GM23338 (cell line): ENCODE measurements around the gene SERINC5.
"Not testable (repeated sequence)": the region's sequence is repeated elsewhere in the genome, so short reads cannot be mapped to it uniquely, and the experiment has no call there.

Experiments used
- CREB1 ChIP-seq: fragments of 250-450 bp; sonication (Bioruptor Pico); IDR thresholded peaks from 2 replicates; pipeline ENCODE4 v1.5.0; 2020; ENCODE audit warnings: low read depth, mild to moderate bottlenecking, moderate library complexity
- CTCF ChIP-seq, 2 experiments: fragments of 200-600 bp in 1 of 2; sonication (generic) in 1 of 2; conservative IDR thresholded peaks; 2 replicates each; pipeline versions ENCODE4 v1.5.1 to v1.6.1; 2016 to 2017; ENCODE audit warnings: antibody characterized with exemption in 2 of 2, low read depth in 2 of 2, mild to moderate bottlenecking in 2 of 2, moderate library complexity in 1 of 2
- EZH2 ChIP-seq: fragments of 200-600 bp; sonication (generic); IDR thresholded peaks from one replicate; pipeline ENCODE4 v1.8.0; 2017; ENCODE audit warnings: antibody characterized with exemption, mild to moderate bottlenecking, low read depth; ENCODE audit not compliant: unreplicated experiment
- EZH2phosphoT487 ChIP-seq: fragments of 200-600 bp; sonication (generic); IDR thresholded peaks from one replicate; pipeline ENCODE4 v1.8.1; 2018; ENCODE audit warnings: antibody characterized with exemption; ENCODE audit not compliant: unreplicated experiment
- JUNB ChIP-seq: IDR thresholded peaks from one replicate; pipeline ENCODE4 v1.6.1; 2016; ENCODE audit warnings: antibody characterized with exemption; ENCODE audit not compliant: unreplicated experiment
- POLR2AphosphoS5 ChIP-seq: IDR thresholded peaks from 2 replicates; pipeline ENCODE4 v1.6.1; 2016; ENCODE audit warnings: antibody characterized with exemption, low read depth
- REST ChIP-seq: IDR thresholded peaks from one replicate; pipeline ENCODE4 v1.6.1; 2018; ENCODE audit warnings: antibody characterized with exemption; ENCODE audit not compliant: unreplicated experiment
- STAT1 ChIP-seq: IDR thresholded peaks from one replicate; pipeline ENCODE4 v1.6.1; 2016; ENCODE audit warnings: antibody characterized with exemption; ENCODE audit not compliant: unreplicated experiment
- ZNF331 ChIP-seq: fragments of 250-450 bp; sonication (Bioruptor Pico); IDR thresholded peaks from 2 replicates; pipeline ENCODE4 v1.5.0; 2020; ENCODE audit warnings: low read depth, mild to moderate bottlenecking, moderate library complexity

GRCh38 chr5:80201763-80202162 is 54.1 kb downstream of the SERINC5 start:
- not testable (repeated sequence) for TF ChIP-seq STAT1; CTCF (conservative IDR thresholded peaks at IDR 0.05; ENCODE audit: low read depth in 2 of 2); ZNF331 (CRISPR knock-in tag); EZH2; REST; CREB1 (CRISPR knock-in tag); JUNB; EZH2phosphoT487; POLR2AphosphoS5
